HepG2 (cell line): ENCODE results near the gene DAZAP1. TPM values are rescaled to one million over a fixed set of nuclear protein-coding genes. Genes with fewer than 3 reads are reported as not detected.

ENCODE experiments used
- E2F1 ChIP-seq: sonication (generic); formaldehyde crosslinking; IDR thresholded peaks from 2 replicates; pipeline ENCODE4 v1.5.0; 2020; ENCODE audit warnings: missing genetic modification reagents
- GTF3A ChIP-seq: sonication (generic); formaldehyde crosslinking; conservative IDR thresholded peaks from 2 replicates; pipeline ENCODE4 v1.4.0; 2020; ENCODE audit warnings: mild to moderate bottlenecking, missing genetic modification reagents
- HNF4G ChIP-seq, 2 experiments: sonication (generic) in 1 of 2; formaldehyde crosslinking in 1 of 2; IDR thresholded peaks; 2 replicates each; pipeline versions ENCODE4 v1.4.0 to v1.6.1; 2011 to 2020; ENCODE audit warnings: borderline replicate concordance in 2 of 2, low read depth in 2 of 2, mild to moderate bottlenecking in 2 of 2, low read length in 1 of 2, missing genetic modification reagents in 1 of 2, moderate library complexity in 1 of 2
- KIAA2018 ChIP-seq: sonication (generic); formaldehyde crosslinking; IDR thresholded peaks from 2 replicates; pipeline ENCODE4 v1.5.0; 2020; ENCODE audit warnings: mild to moderate bottlenecking, missing genetic modification reagents, borderline replicate concordance
- MXD4 ChIP-seq: IDR thresholded peaks from 2 replicates; pipeline ENCODE4 v1.6.1; 2016; ENCODE audit warnings: mild to moderate bottlenecking, missing biosample characterization, missing genetic modification reagents
- POGK ChIP-seq: sonication (generic); formaldehyde crosslinking; conservative IDR thresholded peaks from 2 replicates; pipeline ENCODE4 v1.8.0; 2022; ENCODE audit warnings: mild to moderate bottlenecking, moderate library complexity, missing genetic modification reagents
- RBM22 ChIP-seq: fragments of 200-400 bp; formaldehyde crosslinking; optimal IDR thresholded peaks from 2 replicates; pipeline ENCODE3; 2017; ENCODE audit warnings: mild to moderate bottlenecking, low read length, moderate library complexity
- SIX1 ChIP-seq: sonication (generic); formaldehyde crosslinking; IDR thresholded peaks from 2 replicates; pipeline ENCODE4 v1.4.0; 2020; ENCODE audit warnings: missing genetic modification reagents, borderline replicate concordance
- SP1 ChIP-seq, 2 experiments: fragments of 450-650 bp in 1 of 2; sonication (generic) in 1 of 2; formaldehyde crosslinking in 1 of 2; IDR thresholded peaks; 2 replicates each; pipeline versions ENCODE4 v1.4.0 to v1.6.1; 2016 to 2020; ENCODE audit warnings: missing genetic modification reagents in 1 of 2
- ZBTB1 ChIP-seq: sonication (generic); formaldehyde crosslinking; IDR thresholded peaks from 2 replicates; pipeline ENCODE4 v1.4.0; 2020; ENCODE audit warnings: missing genetic modification reagents, borderline replicate concordance
- ZFP82 ChIP-seq: sonication (generic); formaldehyde crosslinking; IDR thresholded peaks from 2 replicates; pipeline ENCODE4 v1.5.1; 2020; ENCODE audit warnings: mild to moderate bottlenecking, missing genetic modification reagents, borderline replicate concordance
- polyA plus RNA-seq, 8 experiments: library from polyadenylated mRNA; depleted of rRNA in 3 of 8; stranded (reverse) in 7 of 8; unstranded in 1 of 8; fragments of >200 nt; fragmentation: Illumina TruSeq in 4 of 8; extraction: Trizol in 4 of 8; gene quantifications; 2 replicates each; pipeline versions ENCODE4 v1.2.1 to v1.2.3, GENCODE V29; 2011 to 2016; ENCODE audit warnings: low read depth in 4 of 8, missing spikeins in 1 of 8, mixed read lengths in 1 of 8; ENCODE audit not compliant: insufficient read depth in 1 of 8
- total RNA-seq, 5 experiments: library from RNA; depleted of rRNA; stranded (reverse); fragments of >200 nt; fragmentation: Illumina TruSeq; extraction: Trizol; gene quantifications; 2 replicates each; pipeline ENCODE4 v1.2.3, GENCODE V29; 2016; ENCODE audit warnings: low read depth in 1 of 5
- TF ChIP-seq, protein P1 (sequence below): sonication (generic); formaldehyde crosslinking; IDR thresholded peaks from 2 replicates; pipeline ENCODE4 v1.5.1; 2020; ENCODE audit warnings: mild to moderate bottlenecking, missing genetic modification reagents

DAZAP1 gene
- total and polyA plus RNA-seq, 2 of the 13 experiments (the other 11 are each of a cell fraction or from before 2014, with no cell fraction given): 63.3 to 79.2 TPM

DNA sequence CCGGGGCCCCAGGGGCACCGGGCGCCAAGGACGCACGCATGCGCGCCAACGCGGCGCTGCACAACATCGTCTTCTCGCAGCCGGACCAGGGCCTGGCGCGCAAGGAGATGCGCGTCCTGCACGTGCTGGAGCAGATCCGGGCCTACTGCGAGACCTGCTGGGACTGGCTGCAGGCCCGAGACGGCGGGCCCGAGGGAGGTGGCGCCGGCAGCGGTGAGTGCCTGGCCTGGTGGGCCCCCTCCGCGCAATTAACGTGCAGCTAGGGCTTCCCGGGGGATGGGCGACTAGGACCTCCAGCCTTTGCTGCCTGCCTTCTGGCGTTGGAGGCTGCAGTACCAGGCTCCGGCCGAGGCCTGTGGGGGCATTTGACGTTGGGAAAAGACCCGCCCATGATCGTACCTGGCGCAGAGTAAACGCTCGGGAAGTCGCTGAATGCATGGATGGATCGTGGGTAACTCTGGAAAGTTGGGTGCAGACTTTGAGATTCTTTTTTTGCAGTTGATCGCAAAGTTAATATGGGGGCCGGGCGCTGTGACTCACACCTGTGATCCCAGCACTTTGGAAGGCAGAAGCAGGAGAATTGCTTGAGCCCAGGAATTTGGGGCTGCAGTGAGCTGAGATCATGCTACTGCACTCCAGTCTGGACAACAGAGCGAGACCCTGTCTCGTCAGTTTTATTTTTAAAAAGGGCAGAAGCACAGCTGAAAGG, 49.8 kb downstream of the DAZAP1 start (continued):
- TF ChIP-seq E2F1 (CRISPR knock-in tag) (no peak), ZBTB1 (CRISPR knock-in tag) (no peak), ZFP82 (CRISPR knock-in tag) (no peak), HNF4G (IDR thresholded peaks at IDR 0.05; ENCODE audit: borderline replicate concordance, low read depth, low read length) (no peak), HNF4G (CRISPR knock-in tag; IDR thresholded peaks at IDR 0.05; ENCODE audit: borderline replicate concordance, low read depth) (no peak), POGK (no peak; the same call in 1 of the 2 replicates), RBM22 (peak; percentile 59), KIAA2018 (CRISPR knock-in tag) (no peak), GTF3A (no peak), SP1 (IDR thresholded peaks at IDR 0.05) (no peak), SP1 (CRISPR knock-in tag; IDR thresholded peaks at IDR 0.05) (no peak), MXD4 (CRISPR knock-in tag) (no peak), SIX1 (no peak)
- TF ChIP-seq, protein P1, sequence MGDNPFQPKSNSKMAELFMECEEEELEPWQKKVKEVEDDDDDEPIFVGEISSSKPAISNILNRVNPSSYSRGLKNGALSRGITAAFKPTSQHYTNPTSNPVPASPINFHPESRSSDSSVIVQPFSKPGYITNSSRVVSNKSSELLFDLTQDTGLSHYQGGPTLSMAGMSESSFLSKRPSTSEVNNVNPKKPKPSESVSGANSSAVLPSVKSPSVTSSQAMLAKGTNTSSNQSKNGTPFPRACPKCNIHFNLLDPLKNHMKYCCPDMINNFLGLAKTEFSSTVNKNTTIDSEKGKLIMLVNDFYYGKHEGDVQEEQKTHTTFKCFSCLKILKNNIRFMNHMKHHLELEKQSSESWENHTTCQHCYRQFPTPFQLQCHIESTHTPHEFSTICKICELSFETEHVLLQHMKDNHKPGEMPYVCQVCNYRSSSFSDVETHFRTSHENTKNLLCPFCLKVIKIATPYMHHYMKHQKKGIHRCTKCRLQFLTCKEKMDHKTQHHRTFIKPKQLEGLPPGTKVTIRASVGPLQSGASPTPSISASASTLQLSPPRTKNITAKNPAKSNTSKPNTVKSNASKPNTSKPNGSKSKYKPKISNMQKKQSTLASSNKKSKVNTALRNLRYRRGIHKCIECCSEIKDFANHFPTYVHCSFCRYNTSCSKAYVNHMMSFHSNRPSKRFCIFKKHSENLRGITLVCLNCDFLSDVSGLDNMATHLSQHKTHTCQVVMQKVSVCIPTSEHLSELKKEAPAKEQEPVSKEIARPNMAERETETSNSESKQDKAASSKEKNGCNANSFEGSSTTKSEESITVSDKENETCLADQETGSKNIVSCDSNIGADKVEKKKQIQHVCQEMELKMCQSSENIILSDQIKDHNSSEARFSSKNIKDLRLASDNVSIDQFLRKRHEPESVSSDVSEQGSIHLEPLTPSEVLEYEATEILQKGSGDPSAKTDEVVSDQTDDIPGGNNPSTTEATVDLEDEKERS (CRISPR knock-in tag): no peak
